CD4-positive, CD25-positive, alpha-beta regulatory T cell (primary cell): Measurements from ENCODE around the gene CYP2C18. TPM values are rescaled to one million over a fixed set of nuclear protein-coding genes. Genes with fewer than 3 reads are reported as not detected.
"Not testable (repeated sequence)": the region's sequence is repeated elsewhere in the genome, so short reads cannot be mapped to it uniquely, and the experiment has no call there.

Experiments used
- ATAC-seq, 2 donors: fragments of 150-1000 bp; cut with Tn5 transposase; one replicate each; pipeline ENCODE4 v1.10.0; 2021; ENCODE audit warnings: low read depth in 2 of 2, moderate number of reproducible peaks in 2 of 2, moderate library complexity in 1 of 2
- DNase-seq, 3 donors: peaks; one replicate each; pipeline versions ENCODE4 v3.0.0 to v3.0.0-alpha.2; 2012 to 2022; ENCODE audit warnings: mixed read lengths in 1 of 3
- H3K27ac ChIP-seq: one replicate; pipeline ENCODE4 v1.7.0; 2013; ENCODE audit warnings: mild to moderate bottlenecking, low read length; ENCODE audit not compliant: insufficient read depth, poor library complexity, severe bottlenecking
- H3K27me3 ChIP-seq: one replicate; pipeline ENCODE4 v1.7.0; 2013; ENCODE audit warnings: low read length; ENCODE audit not compliant: control insufficient read depth, insufficient read depth
- H3K36me3 ChIP-seq: one replicate; pipeline ENCODE4 v1.7.0; 2013; ENCODE audit warnings: mild to moderate bottlenecking, low read length, moderate library complexity; ENCODE audit not compliant: control insufficient read depth, insufficient read depth
- H3K4me1 ChIP-seq: 2 replicates; pipeline ENCODE4 v1.7.0; 2013; ENCODE audit warnings: mild to moderate bottlenecking, low read length; ENCODE audit not compliant: insufficient read depth, control insufficient read depth, poor library complexity, severe bottlenecking
- H3K4me3 ChIP-seq: one replicate; pipeline ENCODE4 v1.7.0; 2013; ENCODE audit warnings: low read depth, mild to moderate bottlenecking, low read length, moderate library complexity
- H3K9me3 ChIP-seq, 2 experiments: 1 replicate in 1 of 2; 2 replicates in 1 of 2; pipeline ENCODE4 v1.7.0; 2013; ENCODE audit warnings: low read length in 2 of 2, mild to moderate bottlenecking in 1 of 2, moderate library complexity in 1 of 2; ENCODE audit not compliant: control insufficient read depth in 2 of 2
- H3K27ac Mint-ChIP-seq, 3 donors: one replicate each; pipeline ENCODE4 v1.8.0; 2020 to 2022; ENCODE audit warnings: mild to moderate bottlenecking in 3 of 3, mixed read lengths in 3 of 3, moderate library complexity in 2 of 3
- H3K27me3 Mint-ChIP-seq: one replicate; pipeline ENCODE4 v1.8.0; 2022; ENCODE audit warnings: mild to moderate bottlenecking, mixed read lengths
- H3K36me3 Mint-ChIP-seq: one replicate; pipeline ENCODE4 v1.8.0; 2020; ENCODE audit warnings: mixed read lengths
- H3K4me1 Mint-ChIP-seq, 4 donors: one replicate each; pipeline ENCODE4 v1.8.0; 2020 to 2022; ENCODE audit warnings: mixed read lengths in 4 of 4, mild to moderate bottlenecking in 1 of 4
- H3K4me3 Mint-ChIP-seq, 4 donors: one replicate each; pipeline ENCODE4 v1.8.0; 2020 to 2022; ENCODE audit warnings: mild to moderate bottlenecking in 4 of 4, mixed read lengths in 4 of 4, moderate library complexity in 3 of 4
- H3K9me3 Mint-ChIP-seq, 7 donors: one replicate each; pipeline ENCODE4 v1.8.0; 2020 to 2022; ENCODE audit warnings: mixed read lengths in 7 of 7, mild to moderate bottlenecking in 3 of 7, moderate library complexity in 2 of 7
- polyA plus RNA-seq, 4 donors: library from polyadenylated mRNA; unstranded; fragments of 300-500 nt; fragmentation: Illumina TruSeq; gene quantifications; one replicate each; pipeline ENCODE4 v1.2.3, GENCODE V29; 2021
- total RNA-seq: library from RNA; stranded (reverse); gene quantifications from one replicate; pipeline ENCODE4 v1.2.3, GENCODE V29; 2022

Gene CYP2C18
- total and polyA plus RNA-seq, 5 donors from 2014 or later, result not detected

DNA sequence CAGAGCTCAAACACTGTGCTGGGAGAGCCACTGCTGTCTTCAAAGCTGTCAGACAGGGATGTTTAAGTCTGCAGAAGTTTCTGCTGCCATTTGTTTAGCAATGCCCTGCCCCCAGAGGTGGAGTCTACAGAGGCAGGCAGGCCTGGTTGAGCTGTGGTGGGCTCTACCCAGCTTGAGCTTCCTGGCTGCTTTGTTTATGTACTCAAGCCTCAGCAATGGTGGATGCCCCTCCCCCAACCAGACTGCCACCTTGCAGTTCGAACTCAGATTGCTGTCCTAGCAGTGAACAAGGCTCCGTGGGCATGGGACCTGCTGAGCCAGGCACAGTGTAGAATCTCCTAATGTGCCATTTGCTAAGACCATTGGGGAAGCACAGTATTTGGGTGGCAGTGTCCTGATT is 74.4 kb downstream of the CYP2C18 start:
- Histone ChIP-seq H3K4me1 (no peaks in the 10 kb centered on the region), H3K9me3 (no peaks in the 10 kb centered on the region), H3K27me3 (no peaks in the 10 kb centered on the region), H3K4me3 (no peak overlapping the region), H3K27ac (no peak overlapping the region), H3K36me3 (no peaks in the 10 kb centered on the region)
- no peaks in the 10 kb centered on the region for H3K4me1 Mint-ChIP-seq
- DNase-seq (no peak), ATAC-seq (no peak)
- H3K9me3 Mint-ChIP-seq, result peaks cover 0 to 6% (median 2%) of the 10 kb centered on the region in 7 donors
- no peak overlapping the region for H3K27ac Mint-ChIP-seq
- no peak overlapping the region for H3K4me3 Mint-ChIP-seq
- no peaks in the 10 kb centered on the region for H3K36me3 Mint-ChIP-seq
- H3K27me3 Mint-ChIP-seq, result no peaks in the 10 kb centered on the region

DNA sequence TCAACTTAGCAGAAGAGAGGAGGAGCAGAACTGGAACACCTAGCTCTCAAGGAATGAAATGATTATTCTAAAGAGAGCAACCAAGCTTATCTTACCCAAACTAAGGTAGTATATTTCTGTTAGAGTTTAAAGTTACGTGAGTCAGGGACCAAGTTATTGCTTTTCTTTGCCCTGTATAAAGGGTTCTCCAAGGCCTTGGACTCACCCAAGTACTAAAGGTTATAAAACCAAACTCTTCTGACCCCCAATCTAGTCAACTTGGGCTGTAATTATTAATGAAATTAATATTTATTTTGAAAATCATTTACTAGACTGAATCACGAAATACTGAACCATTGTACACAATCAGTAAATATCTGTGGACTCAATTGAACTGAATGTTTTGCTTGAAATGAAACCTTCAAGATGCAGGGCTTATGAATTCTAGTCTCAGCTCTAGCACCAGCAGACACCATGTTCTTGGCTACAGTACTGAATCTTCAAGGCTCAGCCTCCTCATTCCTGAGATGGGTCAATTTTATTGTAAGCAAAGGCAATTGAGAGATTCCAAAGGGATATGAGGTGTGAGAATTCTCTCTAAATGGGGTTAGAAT is 77.2 kb downstream of the CYP2C18 start:
- H3K4me3 ChIP-seq, result no peak overlapping the region
- Mint-ChIP-seq H3K4me1 (no peaks in the 10 kb centered on the region), H3K4me3 (no peak overlapping the region), H3K27me3 (no peaks in the 10 kb centered on the region), H3K36me3 (no peaks in the 10 kb centered on the region), H3K27ac (no peak overlapping the region), H3K9me3 (peaks cover 0 to 9% (median 3%) of the 10 kb centered on the region in 7 donors)
- H3K27ac ChIP-seq, result no peak overlapping the region
- no peak for DNase-seq
- no peaks in the 10 kb centered on the region for H3K4me1 ChIP-seq
- no peaks in the 10 kb centered on the region for H3K36me3 ChIP-seq
- no peaks in the 10 kb centered on the region for H3K27me3 ChIP-seq
- H3K9me3 ChIP-seq, result no peaks in the 10 kb centered on the region
- ATAC-seq, result no peak

DNA sequence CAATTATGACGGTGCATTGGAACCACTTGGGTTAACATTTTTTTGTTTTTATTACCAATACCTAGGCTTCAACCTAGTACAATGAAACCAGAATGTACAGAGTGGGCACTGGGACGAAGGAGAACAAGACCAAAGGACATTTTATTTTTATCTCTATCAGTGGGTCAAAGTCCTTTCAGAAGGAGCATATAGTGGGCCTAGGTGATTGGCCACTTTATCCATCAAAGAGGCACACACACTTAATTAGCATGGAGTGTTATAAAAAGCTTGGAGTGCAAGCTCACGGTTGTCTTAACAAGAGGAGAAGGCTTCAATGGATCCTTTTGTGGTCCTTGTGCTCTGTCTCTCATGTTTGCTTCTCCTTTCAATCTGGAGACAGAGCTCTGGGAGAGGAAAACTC is 78.9 kb downstream of the CYP2C18 start, which contains the start of gene CYP2C19:
Gene CYP2C19 (plus strand): TSS at position 289 of the 400 bp plus-strand sequence. CDS start 25 bp downstream, at position 314.
- Histone ChIP-seq H3K4me3 (no peak within 1 kb of the TSS), H3K9me3 (no peaks in the 10 kb centered on the region), H3K27ac (no peak within 1 kb of the TSS), H3K27me3 (no peaks in the 10 kb centered on the region), H3K4me1 (no peaks in the 10 kb centered on the region), H3K36me3 (no peaks in the 10 kb centered on the region)
- no peaks in the 10 kb centered on the region for H3K4me1 Mint-ChIP-seq
- DNase-seq (no peak), ATAC-seq (no peak)
- no peak within 1 kb of the TSS for H3K27ac Mint-ChIP-seq
- no peaks in the 10 kb centered on the region for H3K36me3 Mint-ChIP-seq
- no peaks in the 10 kb centered on the region for H3K27me3 Mint-ChIP-seq
- H3K9me3 Mint-ChIP-seq, result peaks cover 0 to 5% (median 2%) of the 10 kb centered on the region in 7 donors
- H3K4me3 Mint-ChIP-seq, result no peak within 1 kb of the TSS

DNA sequence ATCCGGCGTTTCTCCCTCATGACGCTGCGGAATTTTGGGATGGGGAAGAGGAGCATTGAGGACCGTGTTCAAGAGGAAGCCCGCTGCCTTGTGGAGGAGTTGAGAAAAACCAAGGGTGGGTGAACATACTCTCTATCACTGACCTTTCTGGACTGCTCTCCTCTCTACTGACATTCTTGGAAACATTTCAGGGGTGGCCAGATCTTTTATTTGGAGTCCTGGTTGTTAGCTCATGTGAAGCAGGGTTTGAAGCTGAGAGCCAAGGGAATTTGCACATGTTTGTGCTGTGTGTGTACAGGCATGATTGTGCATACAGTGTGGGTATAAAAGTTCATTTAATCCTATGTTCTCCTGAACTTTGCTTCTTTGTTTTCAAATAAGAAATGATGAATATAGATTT is 91.9 kb downstream of the CYP2C18 start:
- not testable (repeated sequence) for H3K27ac ChIP-seq, H3K4me3 Mint-ChIP-seq, H3K27me3 Mint-ChIP-seq, H3K4me1 Mint-ChIP-seq, H3K27ac Mint-ChIP-seq, H3K4me1 ChIP-seq, H3K27me3 ChIP-seq, ATAC-seq, H3K9me3 ChIP-seq, DNase-seq, H3K9me3 Mint-ChIP-seq, H3K36me3 ChIP-seq, H3K36me3 Mint-ChIP-seq, H3K4me3 ChIP-seq

DNA sequence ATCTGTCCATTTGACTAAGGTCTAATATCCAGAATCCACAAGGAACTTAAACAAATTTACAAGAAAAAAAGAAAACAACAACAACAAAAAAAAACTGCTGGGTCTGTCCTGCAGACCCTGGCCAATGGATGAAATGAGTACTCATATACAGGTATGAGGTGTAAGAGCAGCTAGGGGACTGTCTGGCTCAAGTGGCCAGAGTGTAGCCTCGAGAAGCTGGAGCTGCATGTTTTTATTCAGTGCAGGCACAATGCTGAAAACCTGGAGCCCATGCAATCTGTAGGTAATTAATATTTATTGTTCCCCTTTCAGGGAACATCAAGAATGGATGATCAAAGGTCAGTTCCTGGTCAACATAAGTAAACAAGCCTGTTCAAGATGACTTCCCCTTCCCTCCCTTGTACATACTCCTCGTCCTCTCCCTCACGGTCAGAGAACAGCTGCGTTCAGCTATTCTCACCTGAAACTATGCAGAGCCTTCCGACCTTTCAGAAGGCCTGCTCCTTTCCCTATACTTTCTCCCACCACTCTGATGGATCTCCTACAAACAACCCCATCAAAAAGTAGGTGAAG is 94.4 kb downstream of the CYP2C18 start:
- H3K27ac Mint-ChIP-seq, result no peak overlapping the region
- no peaks in the 10 kb centered on the region for H3K36me3 ChIP-seq
- no peak overlapping the region for H3K4me3 ChIP-seq
- DNase-seq, result no peak
- no peaks in the 10 kb centered on the region for H3K4me1 ChIP-seq
- peaks cover 0 to 4% (median 0%) of the 10 kb centered on the region in 7 donors for H3K9me3 Mint-ChIP-seq
- H3K27me3 Mint-ChIP-seq, result no peaks in the 10 kb centered on the region
- H3K36me3 Mint-ChIP-seq, result no peaks in the 10 kb centered on the region
- H3K4me3 Mint-ChIP-seq, result no peak overlapping the region
- no peaks in the 10 kb centered on the region for H3K4me1 Mint-ChIP-seq
- H3K9me3 ChIP-seq, result no peaks in the 10 kb centered on the region
- H3K27ac ChIP-seq, result no peak overlapping the region
- no peaks in the 10 kb centered on the region for H3K27me3 ChIP-seq
- ATAC-seq, result no peak

DNA sequence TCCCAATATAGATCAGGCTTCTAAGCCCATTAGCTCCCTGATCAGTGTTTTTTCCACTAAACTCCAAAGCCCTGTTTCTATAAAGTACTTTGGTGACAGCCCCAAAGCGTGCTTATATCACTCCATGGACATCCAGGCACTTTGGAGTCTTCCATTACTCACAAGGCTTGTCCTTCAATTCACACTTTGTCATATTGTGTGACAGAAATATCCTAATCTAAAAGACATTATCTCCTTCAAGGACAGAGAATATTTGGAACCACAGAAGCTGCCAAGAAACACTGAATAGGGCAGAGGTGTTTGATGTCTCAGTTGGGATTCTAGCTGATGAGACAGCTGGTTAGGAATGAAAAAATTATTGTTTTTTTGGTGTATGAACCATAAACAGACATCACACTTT is 97.3 kb downstream of the CYP2C18 start:
- ATAC-seq (no peak), DNase-seq (no peak)
- no peaks in the 10 kb centered on the region for H3K27me3 Mint-ChIP-seq
- H3K4me1 ChIP-seq, result no peaks in the 10 kb centered on the region
- H3K9me3 ChIP-seq, result no peaks in the 10 kb centered on the region
- no peak overlapping the region for H3K27ac Mint-ChIP-seq
- no peak overlapping the region for H3K4me3 ChIP-seq
- H3K27me3 ChIP-seq, result no peaks in the 10 kb centered on the region
- H3K9me3 Mint-ChIP-seq, result peaks cover 0 to 4% (median 0%) of the 10 kb centered on the region in 7 donors
- no peaks in the 10 kb centered on the region for H3K4me1 Mint-ChIP-seq
- H3K36me3 Mint-ChIP-seq, result no peaks in the 10 kb centered on the region
- no peak overlapping the region for H3K27ac ChIP-seq
- no peaks in the 10 kb centered on the region for H3K36me3 ChIP-seq
- H3K4me3 Mint-ChIP-seq, result no peak overlapping the region

DNA sequence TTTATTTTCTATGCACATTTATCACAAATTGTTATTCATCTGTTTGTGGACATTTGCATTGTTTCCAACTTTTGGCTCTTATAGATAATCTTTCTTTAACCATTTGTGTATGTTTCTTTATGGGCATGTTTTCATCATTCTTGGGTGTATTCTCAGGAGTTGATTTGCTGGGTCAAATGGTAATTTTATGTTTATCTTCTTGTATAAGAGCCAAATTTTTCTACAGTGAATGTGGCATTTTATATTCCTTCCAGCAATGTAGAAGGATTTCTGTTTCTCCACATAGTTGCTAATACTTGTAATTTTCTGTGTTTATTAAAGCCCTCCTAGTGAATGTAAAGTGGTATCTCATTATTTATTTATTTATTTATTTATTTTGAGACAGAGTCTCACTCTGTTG is 100.7 kb downstream of the CYP2C18 start:
- H3K27ac ChIP-seq, result no peak overlapping the region
- no peaks in the 10 kb centered on the region for H3K4me1 Mint-ChIP-seq
- no peaks in the 10 kb centered on the region for H3K27me3 ChIP-seq
- no peak overlapping the region for H3K4me3 Mint-ChIP-seq
- peaks cover 0 to 2% (median 2%) of the 10 kb centered on the region in 7 donors for H3K9me3 Mint-ChIP-seq
- no peak overlapping the region for H3K27ac Mint-ChIP-seq
- no peaks in the 10 kb centered on the region for H3K4me1 ChIP-seq
- ATAC-seq (no peak), DNase-seq (no peak)
- peaks cover 0 to 2% of the 10 kb centered on the region in 2 experiments for H3K9me3 ChIP-seq
- no peaks in the 10 kb centered on the region for H3K27me3 Mint-ChIP-seq
- no peaks in the 10 kb centered on the region for H3K36me3 ChIP-seq
- no peaks in the 10 kb centered on the region for H3K36me3 Mint-ChIP-seq
- H3K4me3 ChIP-seq, result no peak overlapping the region

DNA sequence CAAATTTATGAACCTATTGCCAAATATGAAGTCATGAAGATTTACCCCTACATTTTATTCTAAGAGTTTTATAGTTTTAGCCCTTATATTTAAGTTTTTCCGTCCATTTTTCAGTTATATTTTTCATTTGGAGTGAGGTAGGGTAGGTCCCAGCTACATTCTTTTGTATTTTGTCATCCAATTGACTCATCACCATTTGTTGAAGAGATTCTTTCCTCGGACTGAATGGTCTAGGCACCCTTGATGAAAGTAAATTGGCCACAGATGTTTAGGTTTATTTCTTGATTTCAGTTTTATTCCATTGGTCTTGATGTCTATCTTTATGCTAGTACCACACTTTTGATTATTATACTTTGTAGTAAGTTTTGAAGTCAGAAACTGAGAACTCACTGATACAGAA is 101.7 kb downstream of the CYP2C18 start:
- no peaks in the 10 kb centered on the region for H3K4me1 Mint-ChIP-seq
- no peaks in the 10 kb centered on the region for H3K27me3 Mint-ChIP-seq
- H3K9me3 Mint-ChIP-seq, result peaks cover 0 to 6% (median 2%) of the 10 kb centered on the region in 7 donors

More for the DNA sequence above, 101.7 kb downstream of the CYP2C18 start:
- no peak overlapping the region for H3K27ac ChIP-seq
- no peaks in the 10 kb centered on the region for H3K27me3 ChIP-seq
- H3K4me3 Mint-ChIP-seq, result no peak overlapping the region
- H3K36me3 Mint-ChIP-seq, result no peaks in the 10 kb centered on the region
- H3K27ac Mint-ChIP-seq, result no peak overlapping the region
- no peak for DNase-seq
- H3K36me3 ChIP-seq, result no peaks in the 10 kb centered on the region
- H3K4me1 ChIP-seq, result no peaks in the 10 kb centered on the region
- peaks cover 0 to 2% of the 10 kb centered on the region in 2 experiments for H3K9me3 ChIP-seq
- no peak overlapping the region for H3K4me3 ChIP-seq
- ATAC-seq, result no peak
